Cerebellar cortex (tissue), 1 donor: Measurements from ENCODE around the gene ZNF143.
"Not testable (repeated sequence)": the region's sequence is repeated elsewhere in the genome, so short reads cannot be mapped to it uniquely, and the experiment has no call there.

Experiments
- DNase-seq: peaks from one replicate; pipeline ENCODE4 v3.0.0-alpha.2; 2015; ENCODE audit warnings: low spot score

ZNF143 gene

DNA sequence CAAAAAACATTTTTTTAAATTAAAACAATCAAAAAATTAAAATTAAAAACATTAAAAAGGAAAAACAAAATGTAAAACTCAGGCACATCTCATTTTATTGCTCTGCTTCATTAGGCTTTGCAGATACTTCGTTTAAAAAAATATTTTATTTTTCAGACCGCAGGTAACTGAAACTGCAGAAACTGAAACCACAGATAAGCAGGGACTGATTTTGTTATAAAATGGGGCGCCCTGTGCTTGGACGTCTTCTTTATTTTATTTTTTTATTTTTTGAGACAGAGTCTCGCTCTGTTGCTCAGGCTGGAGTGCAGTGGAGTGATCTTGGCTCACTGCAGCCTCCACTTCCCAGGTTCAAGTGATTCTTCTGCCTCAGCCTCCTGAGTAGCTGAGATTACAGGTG lies 88.4 kb downstream of the ZNF143 start:
- DNase-seq = not testable (repeated sequence)

DNA sequence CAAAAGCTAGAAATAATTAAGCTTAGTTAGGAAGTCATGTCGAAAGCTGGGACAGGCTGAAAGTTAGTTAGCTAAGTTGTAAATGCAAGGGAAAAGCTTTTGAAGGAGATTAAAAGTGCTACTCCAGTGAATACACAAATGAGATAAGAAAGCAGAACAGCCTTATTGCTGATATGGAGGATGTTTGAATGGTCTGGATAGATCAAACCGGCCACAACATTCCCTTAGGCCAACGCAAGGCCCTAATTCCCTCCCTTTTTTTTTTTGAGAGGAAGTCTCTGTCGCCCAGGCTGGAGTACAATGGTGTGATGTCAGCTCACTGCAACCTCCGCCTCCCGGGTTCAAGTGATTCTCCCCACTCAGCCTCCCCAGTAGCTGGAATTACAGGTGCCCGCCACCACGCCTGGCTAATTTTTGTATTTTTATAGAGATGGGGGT lies 89.4 kb downstream of the ZNF143 start:
- no peak for DNase-seq

DNA sequence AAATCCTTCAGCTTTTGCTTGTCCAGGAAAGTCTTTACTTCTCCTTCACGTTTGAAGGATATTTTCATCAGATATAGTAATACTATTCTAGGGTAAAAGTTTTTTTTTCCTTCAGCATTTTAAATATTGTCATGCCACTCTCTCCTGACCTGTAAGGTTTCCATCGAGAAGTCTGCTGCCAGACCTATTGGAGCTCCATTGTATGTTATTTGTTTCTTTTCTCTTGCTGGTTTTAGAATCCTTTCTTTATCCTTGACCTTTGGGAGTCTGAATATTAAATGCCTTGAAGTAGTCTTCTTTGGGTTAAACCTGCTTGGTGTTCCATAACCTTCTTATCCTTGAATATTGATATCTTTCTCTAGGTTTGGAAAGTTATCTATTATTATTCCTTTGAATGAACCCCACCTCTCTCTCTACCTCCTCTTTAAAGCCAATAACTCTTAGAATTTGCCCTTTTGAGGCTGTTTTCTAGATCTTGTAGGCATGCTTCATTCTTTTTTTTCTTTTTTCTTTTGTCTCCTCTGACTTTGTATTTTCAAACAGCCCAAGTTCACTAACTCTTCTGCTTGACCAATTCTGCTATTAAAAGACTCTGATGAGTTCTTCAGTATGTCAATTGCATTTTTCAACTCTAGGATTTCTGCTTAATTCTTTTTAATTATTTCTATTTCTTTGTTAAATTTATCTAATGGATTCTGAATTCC lies 100.6 kb downstream of the ZNF143 start:
- DNase-seq = no peak

DNA sequence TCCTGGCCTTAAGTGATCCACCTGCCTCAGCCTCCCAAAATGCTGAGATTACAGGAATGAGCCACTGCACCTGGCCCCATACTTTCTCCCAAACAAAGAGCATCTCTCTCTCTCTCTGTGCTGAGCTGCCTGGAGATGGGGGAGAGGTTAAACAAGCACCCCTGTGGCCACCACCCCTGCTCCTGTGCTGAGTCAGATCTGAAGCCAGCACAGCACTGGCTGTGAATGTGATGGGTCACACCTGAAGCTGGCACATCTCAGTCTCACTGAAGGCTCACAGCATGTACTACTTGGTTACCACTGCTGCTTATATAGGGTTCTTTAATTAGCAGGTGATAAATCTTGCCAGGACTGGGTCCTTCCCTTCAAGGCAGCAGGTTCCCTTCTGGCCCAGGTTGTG lies 101.9 kb downstream of the ZNF143 start:
- no peak for DNase-seq

DNA sequence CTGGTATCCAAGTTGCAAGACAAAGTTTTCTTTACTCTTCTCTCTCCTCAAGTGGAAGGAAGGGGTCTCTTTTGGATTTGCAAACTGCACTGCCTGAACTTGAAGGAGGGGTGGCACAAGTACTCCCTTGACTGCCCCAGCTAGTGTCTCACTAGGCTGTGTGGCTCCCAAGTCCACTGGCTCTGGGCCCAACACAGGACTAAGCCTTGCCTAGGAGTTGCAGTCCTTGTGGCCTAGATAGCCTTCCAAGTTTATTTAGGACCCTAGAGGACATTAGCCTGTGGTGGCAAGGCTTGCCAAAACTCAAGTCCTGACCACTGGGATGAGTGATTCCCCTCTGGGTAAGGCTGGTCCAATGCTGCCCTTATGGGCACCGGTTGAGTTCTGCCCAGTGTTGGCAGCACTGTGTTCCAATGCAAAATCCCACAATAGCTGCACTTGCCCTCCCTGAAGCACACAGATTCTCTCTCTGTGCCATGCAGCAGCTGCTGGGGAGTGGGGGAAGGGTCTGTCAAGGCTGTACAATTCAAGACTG lies 102.5 kb downstream of the ZNF143 start:
- no peak for DNase-seq

DNA sequence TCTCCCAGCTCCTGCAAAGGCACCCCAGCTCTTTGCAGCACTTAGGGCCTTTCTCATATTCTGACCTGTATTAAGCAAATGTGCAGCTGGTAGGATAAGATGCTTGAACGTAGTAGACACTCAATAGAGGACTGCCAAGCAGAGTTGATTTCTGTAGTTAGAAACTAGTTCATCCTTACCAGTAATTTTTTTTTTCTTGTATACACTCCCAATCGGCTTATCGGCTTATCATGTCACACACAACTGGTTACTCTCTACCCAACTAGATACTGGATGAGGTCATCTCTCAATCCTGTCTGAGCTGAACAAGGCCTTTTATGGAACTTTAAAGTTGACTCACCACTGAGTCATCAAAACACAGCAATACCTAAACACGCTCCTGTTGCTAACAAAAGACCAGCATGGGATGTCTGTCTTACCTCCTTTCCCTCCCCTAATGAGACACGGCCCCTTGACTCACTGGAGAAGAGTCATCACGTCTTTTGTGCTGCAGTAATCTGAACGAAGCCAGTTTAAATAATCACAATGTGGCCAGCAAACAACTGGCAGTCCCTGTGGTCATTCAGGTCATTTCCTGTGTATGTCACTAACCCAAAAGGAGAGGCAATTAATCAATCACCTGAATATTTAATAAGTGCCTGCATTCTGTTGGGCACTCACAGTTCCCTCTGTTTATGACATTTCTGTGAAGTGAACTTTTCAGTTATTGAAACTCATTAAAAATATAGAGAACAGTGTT lies 105.2 kb downstream of the ZNF143 start:
- DNase-seq = peak; percentile 57

DNA sequence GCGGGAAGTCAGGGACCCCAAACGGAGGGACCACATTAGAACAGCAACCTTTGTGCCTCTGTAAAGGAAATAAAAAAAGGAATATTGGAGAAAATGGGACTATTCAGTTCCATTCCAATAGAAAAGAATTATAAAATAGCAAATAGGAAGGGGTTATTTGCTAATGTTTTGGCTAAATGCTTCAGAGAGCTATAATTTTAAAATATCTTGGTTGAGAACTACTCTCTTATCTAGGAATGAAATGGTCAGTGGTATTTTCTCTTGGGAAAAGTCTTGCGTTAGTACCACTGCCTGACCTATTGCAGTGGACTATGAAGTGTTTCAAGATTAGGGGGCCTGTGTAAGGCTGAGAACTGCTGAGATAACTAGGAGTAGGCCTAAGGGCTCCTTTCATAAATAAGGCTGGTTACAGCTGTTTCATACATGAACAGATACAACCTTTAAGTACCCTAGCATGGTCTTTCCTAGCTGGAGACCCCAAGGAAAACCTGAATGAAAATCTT lies 105.8 kb downstream of the ZNF143 start:
- DNase-seq = no peak

DNA sequence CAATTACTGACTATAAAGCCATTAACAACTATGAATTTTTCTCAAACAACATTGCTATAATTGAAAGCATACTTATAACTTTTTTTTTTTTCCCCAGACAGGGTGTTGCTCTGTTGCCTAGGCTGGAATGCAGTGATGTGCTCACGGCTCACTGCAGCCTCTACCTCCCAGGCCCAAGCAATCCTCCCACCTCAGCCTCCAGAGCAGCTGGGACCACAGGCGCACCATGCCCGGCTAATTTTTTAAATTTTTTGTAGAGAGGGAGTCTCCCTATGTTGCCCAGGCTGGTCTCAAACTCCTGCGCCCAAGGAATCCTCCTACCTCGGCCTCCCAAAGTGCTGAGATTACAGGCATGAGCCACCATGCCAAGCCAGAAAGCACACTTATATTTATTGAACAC lies 106.6 kb downstream of the ZNF143 start:
- DNase-seq = no peak

DNA sequence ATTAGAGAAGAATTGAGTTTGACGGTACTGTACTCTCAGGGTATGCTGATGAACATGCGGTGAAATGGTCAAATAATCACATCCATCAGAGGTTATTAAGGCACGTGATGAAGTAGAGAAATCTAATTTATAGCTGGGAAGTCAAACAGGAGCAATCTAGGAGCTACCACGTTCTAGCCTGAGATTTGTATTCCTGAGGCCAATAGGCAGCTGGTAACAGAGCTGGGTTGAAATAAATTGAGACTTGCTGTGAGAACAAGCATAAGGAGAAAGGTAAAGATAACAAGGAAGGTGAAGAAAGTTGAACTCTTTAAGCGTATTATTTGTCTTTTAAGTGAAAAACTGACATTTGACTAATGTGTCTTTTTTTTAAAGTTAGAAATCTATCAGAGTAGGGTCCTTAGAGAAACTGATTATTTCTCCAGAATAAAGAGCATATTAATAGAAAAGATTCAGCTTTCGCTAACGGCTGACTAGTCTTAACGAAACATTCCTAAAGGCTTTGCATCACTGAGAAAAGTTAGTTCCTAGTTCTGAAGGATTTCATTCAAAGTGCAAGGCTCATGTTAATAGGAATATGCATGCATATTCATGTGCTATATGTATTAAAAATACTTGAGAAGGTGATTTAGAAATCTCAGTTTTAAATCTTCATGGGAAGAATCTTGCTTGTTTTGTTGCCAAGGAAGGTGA lies 107.5 kb downstream of the ZNF143 start:
- no peak for DNase-seq

DNA sequence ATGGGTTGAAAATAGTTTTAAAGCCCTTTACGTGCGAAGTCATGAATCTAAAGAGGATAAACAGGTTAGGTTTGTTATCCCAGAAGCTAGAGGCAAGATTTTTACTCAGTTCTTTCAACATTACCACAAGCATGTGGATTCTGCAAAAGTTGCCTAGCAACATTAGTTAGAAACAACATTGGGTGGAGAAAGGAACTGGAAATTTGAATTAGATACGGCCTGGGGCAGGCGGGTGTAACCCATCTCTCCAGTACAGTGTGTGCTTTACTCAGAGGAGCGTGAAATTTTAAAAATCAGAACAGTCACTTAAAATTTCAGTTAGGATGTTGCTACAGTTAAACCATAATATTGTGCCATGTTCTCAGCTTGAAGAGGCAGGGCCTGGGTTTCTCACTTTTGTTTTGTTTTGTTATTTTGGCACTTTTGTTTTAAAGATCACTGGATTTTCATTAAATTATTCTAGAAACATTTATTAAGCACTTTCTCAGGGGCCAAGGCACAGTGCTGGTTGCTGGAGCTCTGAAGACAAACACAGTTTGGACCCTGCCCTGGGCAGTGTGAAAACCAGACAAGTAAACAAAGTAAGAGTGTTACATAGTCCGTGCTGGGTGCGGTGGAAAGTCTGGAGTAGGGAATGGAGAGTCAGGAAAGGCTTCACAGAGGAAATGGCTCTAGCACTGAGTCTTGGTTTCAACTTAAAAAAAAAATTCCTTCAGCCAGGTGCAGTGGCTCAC lies 108.2 kb downstream of the ZNF143 start:
- peak; percentile 65 for DNase-seq

DNA sequence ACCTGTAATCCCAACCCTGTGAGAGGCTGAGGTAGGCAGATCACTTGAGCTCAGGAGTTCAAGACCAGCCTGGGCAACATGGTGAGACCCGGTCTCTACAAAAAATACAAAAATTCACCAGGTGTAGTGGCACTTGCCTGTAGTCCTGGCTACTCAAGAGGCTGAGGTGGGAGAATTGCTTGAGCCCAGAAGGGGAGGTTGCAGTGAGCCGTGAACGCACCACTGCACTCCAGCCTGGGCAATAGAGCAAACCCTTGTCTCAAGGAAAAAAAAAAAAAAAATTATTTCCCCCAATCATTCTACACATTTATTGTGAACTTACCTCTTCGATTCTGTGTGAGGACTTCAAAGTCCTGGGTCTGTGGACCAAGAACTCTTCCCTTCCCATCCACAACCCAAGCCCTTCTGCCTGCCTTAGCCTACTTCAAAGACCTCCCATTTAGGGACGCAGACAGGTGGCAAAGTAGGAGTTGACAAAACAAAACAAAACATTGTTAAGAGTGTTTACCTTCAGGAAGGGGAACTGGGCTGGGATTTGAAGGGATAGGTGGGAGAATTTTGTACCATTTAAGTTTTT lies 108.9 kb downstream of the ZNF143 start:
- no peak for DNase-seq

DNA sequence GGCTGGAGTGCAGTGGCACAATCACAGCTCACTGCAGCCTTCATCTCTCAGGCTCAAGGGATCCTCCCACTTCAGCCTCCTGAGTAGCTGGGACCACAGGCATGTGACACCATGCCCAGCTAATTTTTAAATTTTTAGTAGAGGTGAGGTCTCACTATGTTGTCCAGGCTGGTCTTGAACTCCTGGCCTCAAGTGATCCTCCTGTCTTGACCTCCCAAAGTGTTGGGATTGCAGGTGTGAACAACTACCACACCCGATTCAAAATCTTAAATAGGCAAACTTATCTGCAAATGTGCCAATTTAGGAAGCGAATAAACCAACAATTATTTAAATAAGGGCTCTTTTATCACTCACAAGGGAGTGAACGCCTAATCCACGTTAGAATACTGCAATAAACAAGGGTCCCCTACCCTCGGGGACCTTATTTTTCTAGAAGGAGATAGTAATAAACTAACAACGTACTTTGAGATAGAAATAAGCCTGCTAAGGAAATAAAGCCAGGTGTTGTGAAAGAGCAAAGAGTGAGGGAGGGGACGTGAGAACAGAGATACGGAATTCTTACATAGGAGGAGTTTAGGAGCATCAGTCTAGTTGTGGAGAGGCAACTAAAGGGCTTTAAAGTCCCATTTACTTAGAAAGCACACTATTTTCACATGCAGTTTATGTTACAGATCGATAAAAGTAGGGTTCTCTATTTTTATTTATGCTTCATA lies 109.7 kb downstream of the ZNF143 start:
- no peak for DNase-seq

DNA sequence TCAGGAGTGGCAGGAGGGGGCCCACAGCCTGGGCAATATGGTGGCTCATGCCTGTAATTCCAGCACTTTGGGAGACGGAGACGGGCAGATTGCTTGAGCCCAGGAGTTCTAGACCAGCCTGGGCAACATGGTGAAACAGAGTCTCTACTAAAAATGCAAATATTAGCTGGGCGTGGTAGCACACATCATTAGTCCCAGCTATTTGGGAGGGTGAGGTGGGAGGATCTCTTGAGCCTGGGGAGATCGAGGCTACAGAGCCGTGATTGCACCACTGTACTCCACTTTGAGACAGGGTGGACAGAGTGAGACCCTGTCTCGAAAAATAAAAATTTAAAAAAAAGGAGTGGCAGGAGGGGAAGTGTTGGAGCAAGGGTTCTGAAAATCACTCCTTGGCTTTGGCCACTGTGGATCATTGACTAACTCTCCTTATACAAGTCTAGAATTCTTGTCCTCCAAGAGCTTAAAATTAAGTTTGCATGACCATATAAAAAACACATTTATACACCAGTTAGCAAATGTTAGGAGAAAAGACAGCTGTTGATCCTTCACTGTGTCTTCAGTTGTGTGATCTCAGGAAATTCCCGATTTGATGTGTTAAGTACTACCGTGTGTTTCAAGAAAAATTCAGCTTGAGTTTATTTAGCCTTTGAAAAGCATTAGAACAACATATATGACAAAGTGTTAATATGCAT lies 110.4 kb downstream of the ZNF143 start:
- DNase-seq = no peak

DNA sequence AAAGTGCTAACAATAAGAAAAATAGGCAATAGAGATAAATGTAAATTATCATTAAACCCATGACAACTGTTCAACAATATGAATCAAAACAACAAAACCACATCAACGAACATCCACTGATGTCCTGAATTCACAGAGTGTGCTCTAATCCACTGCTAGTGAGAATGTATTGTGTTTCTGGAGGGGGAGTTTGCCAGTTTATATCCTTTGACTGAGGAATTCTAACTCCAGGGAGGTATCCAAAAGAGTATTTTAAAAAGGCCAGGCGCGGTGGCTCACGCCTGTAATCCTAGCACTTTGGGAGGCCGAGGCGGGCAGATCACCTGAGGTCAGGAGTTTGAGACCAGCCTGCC lies 110.9 kb downstream of the ZNF143 start:
- no peak for DNase-seq

DNA sequence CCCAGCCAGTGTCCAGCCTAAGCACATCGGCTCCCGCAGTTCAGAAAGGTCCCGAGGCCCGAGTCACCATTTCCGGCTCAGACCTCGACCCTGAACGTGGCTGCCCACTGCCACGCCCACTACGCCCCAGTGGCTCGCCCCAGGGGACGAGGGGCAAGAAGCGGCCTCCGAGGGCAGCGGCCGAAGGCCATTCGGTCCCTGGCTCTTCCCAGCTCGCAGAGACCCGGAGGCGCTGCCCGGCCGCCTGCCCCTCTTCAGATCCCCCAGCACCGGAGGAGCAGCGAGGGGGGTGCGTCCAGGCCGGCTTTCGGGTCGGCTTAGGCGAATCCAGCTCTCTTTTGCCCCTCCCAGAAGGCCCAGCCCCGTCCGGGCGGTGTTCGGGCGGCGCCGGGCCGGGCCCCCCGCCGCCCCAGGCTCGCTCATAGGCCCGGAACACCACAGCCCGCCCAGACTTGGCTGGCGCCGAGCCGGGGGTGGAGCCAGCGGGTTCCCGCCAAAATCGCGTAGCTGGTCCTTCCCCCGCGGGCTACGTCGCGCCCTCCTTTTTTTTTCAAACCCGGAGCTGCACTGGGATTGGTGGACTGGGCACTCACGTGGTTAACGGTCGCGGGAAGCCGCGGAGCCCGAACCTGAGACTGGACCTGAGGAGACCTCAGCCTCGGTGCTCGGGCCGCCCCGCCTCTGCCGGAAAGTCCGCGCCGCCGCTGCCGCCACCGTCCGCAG lies 112.4 kb downstream of the ZNF143 start, which contains the start of gene WEE1:
WEE1 (plus strand) TSS at position 619 of the 723 bp plus-strand sequence. CDS start 264 bp downstream, outside the sequence.
- peak; percentile 95 for DNase-seq

DNA sequence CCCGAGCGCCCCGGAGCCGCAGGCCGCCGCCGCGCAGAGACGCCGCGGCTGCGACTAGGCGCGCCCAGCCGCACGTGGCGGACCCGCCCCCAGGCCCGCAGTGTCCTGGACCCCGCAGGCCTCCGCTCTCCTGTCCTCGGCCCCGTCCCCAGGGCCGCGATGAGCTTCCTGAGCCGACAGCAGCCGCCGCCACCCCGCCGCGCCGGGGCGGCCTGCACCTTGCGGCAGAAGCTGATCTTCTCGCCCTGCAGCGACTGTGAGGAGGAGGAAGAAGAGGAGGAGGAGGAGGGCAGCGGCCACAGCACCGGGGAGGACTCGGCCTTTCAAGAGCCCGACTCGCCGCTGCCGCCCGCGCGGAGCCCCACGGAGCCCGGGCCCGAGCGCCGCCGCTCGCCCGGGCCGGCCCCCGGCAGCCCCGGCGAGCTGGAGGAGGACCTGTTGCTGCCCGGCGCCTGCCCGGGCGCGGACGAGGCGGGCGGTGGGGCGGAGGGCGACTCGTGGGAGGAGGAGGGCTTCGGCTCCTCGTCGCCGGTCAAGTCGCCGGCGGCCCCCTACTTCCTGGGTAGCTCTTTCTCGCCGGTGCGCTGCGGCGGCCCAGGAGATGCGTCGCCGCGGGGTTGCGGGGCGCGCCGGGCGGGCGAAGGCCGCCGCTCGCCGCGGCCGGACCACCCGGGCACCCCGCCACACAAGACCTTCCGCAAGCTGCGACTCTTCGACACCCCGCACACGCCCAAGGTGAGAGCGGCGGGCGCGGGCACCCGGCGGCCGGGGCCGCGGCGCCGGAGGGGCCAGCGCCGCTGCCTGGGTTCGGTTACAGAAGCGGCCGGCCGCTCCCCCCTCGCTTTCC lies 113.2 kb downstream of the ZNF143 start:
- no peak for DNase-seq

DNA sequence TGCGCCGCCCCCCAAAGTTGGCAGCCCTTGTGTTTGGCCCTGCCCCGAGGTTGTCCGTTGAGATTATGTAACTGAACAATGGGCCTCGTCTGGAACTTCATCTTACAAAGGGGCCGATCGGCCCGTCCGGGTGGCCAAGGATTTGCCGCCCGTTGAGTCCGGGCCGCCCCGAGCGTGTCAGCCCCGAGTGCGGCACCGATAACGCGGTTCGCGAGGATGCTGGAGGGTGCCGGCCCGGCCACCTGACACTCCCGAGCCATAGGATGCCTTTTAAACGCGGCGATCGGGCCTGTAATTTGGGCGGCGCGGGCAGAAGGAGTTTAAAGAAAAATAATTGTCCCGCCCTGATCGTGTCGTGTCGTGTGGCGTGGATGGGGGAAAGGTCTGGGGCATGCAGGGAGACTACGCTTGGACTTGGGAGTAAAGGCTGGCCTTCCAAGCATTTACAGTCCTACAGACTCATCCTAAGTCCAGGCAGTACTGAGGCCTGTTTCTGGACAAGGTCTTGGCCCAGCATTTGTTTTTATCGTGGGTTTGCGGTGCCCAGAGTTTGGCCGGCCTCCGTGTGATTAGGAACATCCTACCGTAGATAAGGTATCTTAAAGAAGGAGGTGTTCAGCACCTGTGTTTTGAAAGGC lies 113.9 kb downstream of the ZNF143 start:
- peak; percentile 36 for DNase-seq
